ENCODE measurements around the gene PLEKHG5.

DNA sequence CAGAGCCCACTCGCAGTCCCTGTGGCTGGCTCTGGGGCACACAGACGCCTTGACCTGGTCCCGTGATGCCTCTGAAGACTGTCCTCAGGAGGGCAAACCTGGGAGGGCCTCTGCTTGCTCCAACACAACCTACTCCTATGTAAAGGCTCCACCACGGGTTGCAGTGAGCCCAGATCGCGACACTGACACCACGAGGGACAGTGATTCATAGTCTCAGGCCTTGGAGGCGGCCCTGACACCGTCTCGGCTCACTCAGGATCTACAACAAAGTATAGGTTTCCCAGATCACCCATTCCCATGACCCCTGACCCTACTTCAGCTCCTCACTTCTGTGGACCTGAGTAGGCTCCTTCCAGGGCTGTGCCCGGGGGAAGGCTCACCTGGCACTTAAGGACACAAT is 34.8 kb upstream of the PLEKHG5 start:
- TF ChIP-seq, protein P1, sequence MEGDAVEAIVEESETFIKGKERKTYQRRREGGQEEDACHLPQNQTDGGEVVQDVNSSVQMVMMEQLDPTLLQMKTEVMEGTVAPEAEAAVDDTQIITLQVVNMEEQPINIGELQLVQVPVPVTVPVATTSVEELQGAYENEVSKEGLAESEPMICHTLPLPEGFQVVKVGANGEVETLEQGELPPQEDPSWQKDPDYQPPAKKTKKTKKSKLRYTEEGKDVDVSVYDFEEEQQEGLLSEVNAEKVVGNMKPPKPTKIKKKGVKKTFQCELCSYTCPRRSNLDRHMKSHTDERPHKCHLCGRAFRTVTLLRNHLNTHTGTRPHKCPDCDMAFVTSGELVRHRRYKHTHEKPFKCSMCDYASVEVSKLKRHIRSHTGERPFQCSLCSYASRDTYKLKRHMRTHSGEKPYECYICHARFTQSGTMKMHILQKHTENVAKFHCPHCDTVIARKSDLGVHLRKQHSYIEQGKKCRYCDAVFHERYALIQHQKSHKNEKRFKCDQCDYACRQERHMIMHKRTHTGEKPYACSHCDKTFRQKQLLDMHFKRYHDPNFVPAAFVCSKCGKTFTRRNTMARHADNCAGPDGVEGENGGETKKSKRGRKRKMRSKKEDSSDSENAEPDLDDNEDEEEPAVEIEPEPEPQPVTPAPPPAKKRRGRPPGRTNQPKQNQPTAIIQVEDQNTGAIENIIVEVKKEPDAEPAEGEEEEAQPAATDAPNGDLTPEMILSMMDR (IDR thresholded peaks at IDR 0.05 in 4 of 5, conservative IDR thresholded peaks at IDR 0.05 in 1 of 5): no peak
- TF ChIP-seq POLR2A (IDR thresholded peaks at IDR 0.05): no peak
